Immature natural killer cell (primary cell): ENCODE measurements around the gene PDSS2. TPM values are rescaled to one million over a fixed set of nuclear protein-coding genes. Genes with fewer than 3 reads are reported as not detected.

ENCODE experiments used
- DNase-seq, 3 donors: peaks; one replicate each; pipeline ENCODE4 v3.0.0; 2022; ENCODE audit warnings: mixed read lengths in 1 of 3
- H3K27ac Mint-ChIP-seq, 6 donors: one replicate each; pipeline ENCODE4 v1.8.0; 2020; ENCODE audit warnings: mixed read lengths in 6 of 6, mild to moderate bottlenecking in 5 of 6, inconsistent platforms in 4 of 6, moderate library complexity in 3 of 6
- H3K27me3 Mint-ChIP-seq, 3 donors: one replicate each; pipeline ENCODE4 v1.8.0; 2020 to 2021; ENCODE audit warnings: low read depth in 3 of 3, mild to moderate bottlenecking in 3 of 3, mixed read lengths in 3 of 3, moderate library complexity in 3 of 3, inconsistent platforms in 1 of 3
- H3K36me3 Mint-ChIP-seq, 3 donors: one replicate each; pipeline ENCODE4 v1.8.0; 2020; ENCODE audit warnings: mixed read lengths in 3 of 3, inconsistent platforms in 2 of 3, mild to moderate bottlenecking in 2 of 3
- H3K4me1 Mint-ChIP-seq, 2 donors: one replicate each; pipeline ENCODE4 v1.8.0; 2020; ENCODE audit warnings: inconsistent platforms in 2 of 2, mild to moderate bottlenecking in 2 of 2, mixed read lengths in 2 of 2, moderate library complexity in 1 of 2
- H3K4me3 Mint-ChIP-seq, 5 donors: one replicate each; pipeline ENCODE4 v1.8.0; 2020; ENCODE audit warnings: mild to moderate bottlenecking in 5 of 5, mixed read lengths in 5 of 5, inconsistent platforms in 3 of 5, moderate library complexity in 3 of 5
- H3K9me3 Mint-ChIP-seq, 6 donors: one replicate each; pipeline ENCODE4 v1.8.0; 2020; ENCODE audit warnings: mild to moderate bottlenecking in 6 of 6, mixed read lengths in 6 of 6, inconsistent platforms in 4 of 6, moderate library complexity in 3 of 6
- polyA plus RNA-seq, 3 donors: library from polyadenylated mRNA; unstranded; fragments of 300-500 nt; fragmentation: Illumina TruSeq; gene quantifications; one replicate each; pipeline ENCODE4 v1.2.3, GENCODE V29; 2021

PDSS2 gene
- polyA plus RNA-seq, 3 donors from 2014 or later: 10.2 to 11.5 (median 11.0) TPM

DNA sequence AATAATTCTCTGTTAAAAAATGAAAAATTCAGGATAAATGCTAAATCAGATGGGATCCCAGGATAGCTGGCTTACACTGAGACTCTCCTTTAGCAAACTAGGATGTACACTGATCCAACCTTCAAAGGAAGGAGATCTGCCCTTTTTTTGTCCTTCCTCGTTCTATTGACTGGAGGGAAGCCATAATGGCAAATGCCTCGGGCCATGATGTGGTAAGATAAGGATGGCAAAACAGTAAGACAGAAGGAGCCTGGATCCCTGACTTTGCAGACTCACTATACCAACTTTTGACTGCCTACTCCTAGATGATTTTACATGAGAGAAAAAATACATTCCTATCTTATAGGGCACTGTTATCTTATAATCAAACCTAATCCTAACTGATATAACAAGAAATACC is 187.1 kb downstream of the PDSS2 start:
- peaks cover 0 to 8% (median 3%) of the 10 kb centered on the region in 3 donors for H3K36me3 Mint-ChIP-seq
- DNase-seq: no peak
- no peak overlapping the region for H3K27ac Mint-ChIP-seq
- peaks cover 0 to 9% of the 10 kb centered on the region in 2 donors for H3K4me1 Mint-ChIP-seq
- H3K9me3 Mint-ChIP-seq: no peaks in the 10 kb centered on the region
- no peaks in the 10 kb centered on the region for H3K27me3 Mint-ChIP-seq
- no peak overlapping the region for H3K4me3 Mint-ChIP-seq

DNA sequence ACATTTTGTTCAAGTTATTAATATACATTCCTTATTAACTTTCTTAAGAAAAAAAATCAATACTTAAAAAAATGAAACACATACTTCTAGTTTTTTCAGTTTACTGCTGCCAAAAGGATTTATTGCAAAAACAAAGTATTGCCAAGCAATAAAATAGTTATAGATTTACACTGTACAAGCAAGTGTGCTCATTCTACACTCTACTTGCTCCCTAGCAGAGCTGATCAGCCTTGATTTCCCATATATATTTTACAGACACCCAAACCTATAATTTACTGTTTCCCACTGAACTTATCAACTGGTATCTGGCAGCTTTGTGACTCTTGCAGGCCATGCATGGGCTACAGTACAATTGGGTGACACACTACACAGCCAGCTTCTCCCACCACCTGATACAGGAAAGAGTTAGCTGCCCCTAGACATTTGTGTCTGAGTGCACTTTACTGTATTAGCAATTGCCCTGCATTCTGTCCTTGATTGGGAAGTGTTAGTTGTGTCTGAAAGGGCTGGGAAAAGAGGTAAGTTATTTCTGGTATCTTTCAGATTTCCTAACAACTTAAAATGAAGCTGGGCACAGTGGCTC is 188.1 kb downstream of the PDSS2 start:
- H3K36me3 Mint-ChIP-seq: peaks cover 0 to 8% (median 3%) of the 10 kb centered on the region in 3 donors

DNA sequence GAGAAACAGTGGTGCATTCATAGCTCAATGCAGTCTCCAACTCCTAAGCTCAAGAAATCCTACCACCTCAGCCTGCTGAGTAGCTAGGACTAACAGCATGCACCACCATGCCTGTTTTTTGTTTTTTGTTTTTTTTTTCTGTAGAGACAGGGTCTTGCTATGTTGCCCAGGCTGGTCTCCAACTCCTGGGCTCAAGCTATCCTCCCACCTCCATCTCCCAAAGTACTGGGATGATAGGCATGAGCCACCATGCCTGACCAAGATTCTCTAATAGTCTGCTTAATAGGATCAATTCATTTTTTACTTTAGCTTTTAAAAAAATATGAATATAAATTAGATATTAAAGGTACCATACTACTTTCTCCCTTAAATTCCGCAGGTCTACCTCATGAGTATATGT is 191.7 kb downstream of the PDSS2 start:
- H3K27ac Mint-ChIP-seq: no peak overlapping the region
- H3K4me3 Mint-ChIP-seq: no peak overlapping the region

More for the DNA sequence above, 188.1 kb downstream of the PDSS2 start:
- H3K4me1 Mint-ChIP-seq: peaks cover 0 to 9% of the 10 kb centered on the region in 2 donors
- H3K4me3 Mint-ChIP-seq: no peak overlapping the region
- no peak for DNase-seq
- H3K27ac Mint-ChIP-seq: no peak overlapping the region
- H3K9me3 Mint-ChIP-seq: no peaks in the 10 kb centered on the region
- no peaks in the 10 kb centered on the region for H3K27me3 Mint-ChIP-seq

DNA sequence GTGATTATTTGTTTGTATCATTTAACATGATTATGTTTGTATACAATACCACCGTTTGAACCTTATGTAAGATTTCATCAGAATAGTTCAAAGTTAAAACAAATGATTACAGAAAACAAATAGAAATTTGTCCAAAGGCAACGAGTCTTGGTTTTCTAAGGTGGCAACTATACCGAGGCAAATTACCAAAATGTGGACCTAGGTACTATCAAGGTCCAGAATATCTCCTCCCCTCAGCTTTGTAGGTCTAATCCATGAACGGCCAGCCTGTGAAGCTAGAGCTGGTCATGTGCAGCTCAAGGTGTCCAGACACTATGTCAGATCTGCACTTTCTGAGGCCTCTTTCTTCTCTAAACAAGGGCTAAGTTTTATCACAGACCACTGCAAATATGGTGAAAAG is 192.4 kb downstream of the PDSS2 start:
- no peak overlapping the region for H3K27ac Mint-ChIP-seq
- peaks cover 0 to 9% of the 10 kb centered on the region in 2 donors for H3K4me1 Mint-ChIP-seq

More for the DNA sequence above, 191.7 kb downstream of the PDSS2 start:
- H3K36me3 Mint-ChIP-seq: peaks cover 0 to 8% (median 3%) of the 10 kb centered on the region in 3 donors
- peaks cover 0 to 9% of the 10 kb centered on the region in 2 donors for H3K4me1 Mint-ChIP-seq
- H3K27me3 Mint-ChIP-seq: no peaks in the 10 kb centered on the region
- no peak for DNase-seq
- H3K9me3 Mint-ChIP-seq: no peaks in the 10 kb centered on the region

DNA sequence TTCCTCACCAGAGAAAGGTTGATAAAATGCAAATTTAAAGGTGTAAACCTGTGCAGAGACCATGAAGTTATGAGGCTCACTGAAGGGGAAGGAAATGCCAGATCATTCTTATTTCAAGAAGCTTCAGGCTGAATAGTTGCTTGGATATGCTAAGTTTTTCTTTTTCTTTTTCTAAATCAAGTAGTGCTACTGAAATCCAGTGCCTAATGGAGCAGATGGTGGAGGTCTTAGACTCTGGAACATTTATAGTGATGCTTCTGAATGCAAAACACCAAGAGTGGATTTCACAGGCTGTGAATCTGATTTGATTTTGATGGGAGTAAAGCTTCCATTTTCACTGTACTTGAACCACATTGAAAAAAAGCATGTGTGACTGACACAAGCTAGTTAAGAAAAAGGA is 192.8 kb downstream of the PDSS2 start:
- no peak for DNase-seq
- no peak overlapping the region for H3K27ac Mint-ChIP-seq
- no peaks in the 10 kb centered on the region for H3K9me3 Mint-ChIP-seq
- H3K36me3 Mint-ChIP-seq: peaks cover 0 to 7% (median 4%) of the 10 kb centered on the region in 3 donors
- H3K4me1 Mint-ChIP-seq: peaks cover 0 to 9% of the 10 kb centered on the region in 2 donors
- H3K27me3 Mint-ChIP-seq: peaks cover 0 to 1% (median 0%) of the 10 kb centered on the region in 3 donors
- no peak overlapping the region for H3K4me3 Mint-ChIP-seq

More for the DNA sequence above, 192.4 kb downstream of the PDSS2 start:
- peaks cover 0 to 7% (median 4%) of the 10 kb centered on the region in 3 donors for H3K36me3 Mint-ChIP-seq
- no peak overlapping the region for H3K4me3 Mint-ChIP-seq
- H3K9me3 Mint-ChIP-seq: no peaks in the 10 kb centered on the region
- no peak for DNase-seq
- peaks cover 0 to 1% (median 0%) of the 10 kb centered on the region in 3 donors for H3K27me3 Mint-ChIP-seq

DNA sequence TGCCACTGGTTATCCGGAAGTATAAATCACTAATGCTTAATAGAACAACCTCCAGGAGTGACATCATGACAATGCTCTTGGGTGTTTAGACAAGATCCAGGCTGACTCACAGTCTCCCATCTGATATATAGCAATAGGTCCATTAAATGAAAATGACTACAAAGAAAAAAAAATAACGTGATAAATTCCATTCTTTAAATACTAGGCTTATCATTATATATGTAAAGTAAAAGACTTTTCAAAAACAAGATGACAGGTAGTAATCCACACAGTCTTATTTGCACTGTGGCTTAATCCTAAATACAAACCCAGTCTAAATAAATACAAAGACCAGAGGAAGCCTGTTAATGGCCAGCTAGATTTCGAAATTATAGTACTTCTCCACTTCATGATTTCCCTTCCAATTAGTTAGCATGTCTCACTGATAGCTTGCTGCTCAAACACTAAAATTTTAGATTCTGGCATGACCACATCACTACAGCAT is 195.0 kb downstream of the PDSS2 start:
- no peaks in the 10 kb centered on the region for H3K4me1 Mint-ChIP-seq
- H3K4me3 Mint-ChIP-seq: no peak overlapping the region
- no peak for DNase-seq
- H3K9me3 Mint-ChIP-seq: no peaks in the 10 kb centered on the region
- peaks cover 0 to 2% (median 1%) of the 10 kb centered on the region in 3 donors for H3K27me3 Mint-ChIP-seq
- no peak overlapping the region for H3K27ac Mint-ChIP-seq
- H3K36me3 Mint-ChIP-seq: peaks cover 4% of the 10 kb centered on the region in 3 donors

DNA sequence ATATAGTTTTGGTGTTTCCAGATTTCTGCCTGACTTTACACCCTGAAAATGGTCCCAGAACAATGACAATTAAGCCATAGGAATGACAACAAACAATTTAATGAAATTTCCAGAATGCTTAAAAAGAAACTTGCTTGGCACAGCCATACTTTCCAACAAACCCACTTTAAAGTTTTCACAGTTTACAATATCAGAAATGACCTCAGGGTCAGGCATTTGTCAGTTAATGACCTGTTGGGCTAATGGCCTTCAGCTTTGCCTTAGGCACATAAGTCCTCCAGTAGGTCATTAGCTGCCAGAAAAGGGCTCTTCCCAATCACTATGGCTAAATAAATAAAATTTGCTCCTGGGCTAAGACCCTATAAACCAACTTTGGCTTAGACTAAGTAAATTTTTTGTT is 199.4 kb downstream of the PDSS2 start:
- Mint-ChIP-seq H3K36me3 (peaks cover 4% of the 10 kb centered on the region in 3 donors), H3K4me3 (no peak overlapping the region), H3K27ac (no peak overlapping the region), H3K27me3 (peaks cover 0 to 2% (median 1%) of the 10 kb centered on the region in 3 donors), H3K9me3 (no peaks in the 10 kb centered on the region), H3K4me1 (no peaks in the 10 kb centered on the region)
- no peak for DNase-seq

DNA sequence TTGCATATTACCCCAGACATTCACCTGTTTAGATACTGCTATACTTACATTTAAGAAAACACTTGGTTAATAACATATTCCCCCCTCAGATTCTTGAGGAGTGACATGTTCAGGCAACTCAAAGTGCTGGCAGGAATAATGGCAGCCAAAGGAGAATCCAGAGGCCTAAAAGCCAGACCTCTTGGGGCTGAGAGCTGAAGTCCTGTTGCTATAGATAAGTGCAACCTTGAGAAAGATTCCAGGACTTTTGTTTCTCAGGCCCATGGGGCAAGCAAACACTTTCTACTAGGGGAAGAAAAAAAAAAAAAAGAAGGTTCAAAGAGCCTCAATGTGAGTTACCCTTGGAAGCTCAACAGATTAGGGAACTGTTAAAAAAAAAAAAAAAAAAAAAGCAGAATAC is 211.2 kb downstream of the PDSS2 start:
- H3K9me3 Mint-ChIP-seq: no peaks in the 10 kb centered on the region
- H3K27ac Mint-ChIP-seq: no peak overlapping the region
- no peaks in the 10 kb centered on the region for H3K27me3 Mint-ChIP-seq
- no peak for DNase-seq
- no peak overlapping the region for H3K4me3 Mint-ChIP-seq
- H3K36me3 Mint-ChIP-seq: peaks cover 4 to 8% (median 4%) of the 10 kb centered on the region in 3 donors
- no peaks in the 10 kb centered on the region for H3K4me1 Mint-ChIP-seq

DNA sequence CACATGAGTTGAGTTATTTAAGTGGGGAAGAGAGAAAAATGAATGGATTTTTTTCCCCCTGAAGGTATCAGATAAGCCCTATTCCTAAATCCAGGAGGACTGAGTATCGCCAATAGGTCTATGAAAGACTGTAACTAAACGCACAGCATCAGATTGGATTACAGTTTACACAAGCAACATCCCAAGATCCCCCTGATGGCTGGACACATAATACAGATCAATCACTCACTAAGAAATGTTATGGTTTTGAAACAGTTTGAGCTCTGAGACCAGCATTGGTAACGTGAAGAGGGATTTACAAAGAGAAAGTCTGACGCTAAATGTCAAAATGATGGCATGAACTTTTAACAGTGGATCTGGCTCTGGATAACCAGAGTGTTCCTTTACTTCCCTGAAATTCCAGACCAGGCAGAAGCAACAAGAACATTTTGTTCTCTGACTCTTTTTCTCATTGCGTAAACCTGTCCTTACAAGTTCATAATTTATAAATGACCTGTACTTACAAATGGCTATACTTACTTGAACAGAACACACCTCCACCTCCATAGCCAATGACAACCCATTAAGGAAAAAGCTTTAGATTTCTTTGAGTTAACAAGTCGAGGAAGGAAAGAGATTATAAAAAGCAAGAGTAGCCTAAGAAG is 212.3 kb downstream of the PDSS2 start:
- Mint-ChIP-seq H3K9me3 (no peaks in the 10 kb centered on the region), H3K27ac (no peak overlapping the region), H3K4me1 (no peaks in the 10 kb centered on the region), H3K36me3 (peaks cover 4 to 8% (median 8%) of the 10 kb centered on the region in 3 donors), H3K4me3 (no peak overlapping the region), H3K27me3 (no peaks in the 10 kb centered on the region)
- no peak for DNase-seq

DNA sequence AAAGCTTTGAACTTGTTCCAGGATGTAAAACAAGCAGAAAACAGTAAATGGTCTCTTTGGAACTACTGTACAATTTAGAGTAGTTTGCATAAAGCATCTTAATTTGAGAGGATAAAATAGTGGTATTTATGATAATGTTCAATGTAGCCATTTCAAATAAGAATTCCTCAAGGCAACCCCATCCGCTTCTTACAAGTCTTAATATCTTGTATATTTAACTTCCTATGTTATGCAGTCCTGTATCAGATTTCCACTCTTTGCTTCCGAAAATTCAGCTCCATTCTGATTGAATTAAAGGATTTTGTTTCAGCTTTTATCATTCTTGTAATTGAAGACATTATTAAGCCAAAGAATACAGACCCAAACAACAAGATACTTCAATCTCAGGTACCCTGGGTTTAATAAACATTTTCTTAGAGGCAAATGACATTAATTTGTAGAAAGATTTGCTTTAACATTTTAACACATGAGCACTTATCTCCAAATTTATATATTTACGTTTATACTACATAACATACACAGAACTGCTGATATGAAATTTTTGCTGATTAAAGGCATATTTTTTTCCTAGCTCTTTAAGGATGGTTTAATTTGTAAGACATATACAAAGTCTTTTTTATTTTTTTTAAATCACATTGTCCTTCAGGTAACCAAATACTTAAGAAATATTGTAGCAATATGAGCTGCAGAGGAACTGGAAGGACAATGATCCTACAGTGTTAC is 213.0 kb downstream of the PDSS2 start:
- Mint-ChIP-seq H3K4me1 (no peaks in the 10 kb centered on the region), H3K9me3 (no peaks in the 10 kb centered on the region), H3K4me3 (no peak overlapping the region), H3K27ac (no peak overlapping the region), H3K27me3 (no peaks in the 10 kb centered on the region), H3K36me3 (peaks cover 4 to 12% (median 8%) of the 10 kb centered on the region in 3 donors)
- DNase-seq: no peak

DNA sequence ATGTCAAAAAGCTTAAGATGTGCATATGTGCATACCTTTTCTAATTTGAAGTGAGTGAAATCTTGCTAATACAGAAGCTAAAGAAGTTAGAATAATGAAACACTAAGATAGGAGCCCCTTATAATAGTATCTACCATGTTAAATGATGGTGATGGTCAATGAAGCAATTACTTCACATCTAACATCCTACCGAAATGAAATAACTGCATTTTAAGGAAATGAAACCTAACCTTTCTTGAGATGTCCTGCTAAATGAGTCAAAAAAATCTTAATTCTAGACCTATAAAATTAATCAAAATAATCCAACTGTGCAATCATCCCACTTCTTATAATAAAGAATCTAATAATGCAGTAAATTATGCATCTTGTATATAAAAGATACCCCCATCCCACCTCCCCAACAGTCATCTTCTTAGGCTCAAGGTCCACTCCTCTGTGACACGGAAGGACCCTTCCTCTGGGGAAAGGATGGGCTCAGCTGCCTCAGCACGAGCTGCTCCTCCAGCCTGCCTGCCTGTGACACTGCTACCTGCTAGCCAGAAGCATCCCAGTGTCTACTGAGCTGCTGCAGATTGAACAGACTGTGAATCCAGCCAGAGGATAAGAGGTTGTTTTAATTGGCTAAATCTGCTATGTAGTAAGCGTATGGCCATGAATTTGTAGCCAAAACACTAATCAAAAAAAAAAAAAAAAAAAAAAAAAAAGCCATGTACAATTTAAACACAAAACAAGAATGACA is 214.5 kb downstream of the PDSS2 start:
- Mint-ChIP-seq H3K27me3 (no peaks in the 10 kb centered on the region), H3K4me3 (no peak overlapping the region), H3K36me3 (peaks cover 4 to 12% (median 8%) of the 10 kb centered on the region in 3 donors), H3K9me3 (no peaks in the 10 kb centered on the region), H3K4me1 (no peaks in the 10 kb centered on the region), H3K27ac (no peak overlapping the region)
- no peak for DNase-seq

DNA sequence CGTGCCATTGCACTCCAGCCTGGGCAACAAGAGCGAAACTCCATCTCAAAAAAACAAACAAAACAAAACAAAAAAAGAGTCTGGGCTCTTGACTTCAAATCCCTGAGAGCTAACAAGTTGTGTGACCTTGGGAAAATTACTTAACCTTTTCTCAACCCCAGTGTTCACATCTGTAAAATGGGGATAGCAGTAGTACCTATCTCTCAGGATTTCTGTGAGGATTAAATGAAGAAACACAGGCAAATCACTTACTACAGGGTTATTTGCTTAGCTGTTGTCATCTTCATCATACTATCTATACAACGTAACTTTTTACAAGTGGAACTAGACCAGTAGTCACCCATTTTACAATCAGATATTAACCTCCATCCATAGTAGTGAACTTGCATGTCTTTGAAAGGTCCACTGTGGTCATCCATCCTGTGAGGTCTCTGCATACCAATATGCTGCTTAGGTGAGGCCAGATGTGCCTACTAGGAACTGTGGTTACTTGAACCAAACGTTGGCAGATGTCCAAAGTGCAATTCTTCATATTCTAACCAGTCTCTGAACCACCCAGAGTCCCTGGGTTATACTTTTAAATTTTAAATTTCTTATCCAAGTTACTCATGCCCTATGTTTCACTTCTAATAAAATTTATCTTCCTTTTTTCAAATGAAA is 215.2 kb downstream of the PDSS2 start:
- no peak for DNase-seq
- H3K4me1 Mint-ChIP-seq: no peaks in the 10 kb centered on the region

DNA sequence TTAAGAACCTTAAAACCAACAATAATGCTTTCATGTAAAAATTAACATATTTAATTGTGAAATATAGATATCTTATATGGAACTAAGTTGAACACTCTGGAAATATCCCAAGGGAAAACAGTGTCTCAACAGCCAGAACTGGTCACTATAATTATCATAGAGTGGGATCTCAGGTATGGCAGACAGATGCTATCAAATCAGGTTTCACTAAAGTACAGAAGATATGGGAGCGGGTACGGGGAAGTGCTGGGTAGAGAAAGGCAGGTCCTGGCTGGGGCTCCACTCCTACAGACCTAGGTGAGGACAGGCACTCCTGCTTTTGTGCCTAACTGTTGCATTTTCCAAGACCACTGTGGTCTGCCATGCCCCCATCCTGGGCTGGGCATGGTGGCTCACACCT is 215.9 kb downstream of the PDSS2 start:
- no peaks in the 10 kb centered on the region for H3K4me1 Mint-ChIP-seq
- H3K36me3 Mint-ChIP-seq: peaks cover 4 to 12% (median 9%) of the 10 kb centered on the region in 3 donors
- H3K9me3 Mint-ChIP-seq: no peaks in the 10 kb centered on the region
- no peak overlapping the region for H3K27ac Mint-ChIP-seq
- no peak for DNase-seq
- no peak overlapping the region for H3K4me3 Mint-ChIP-seq
- H3K27me3 Mint-ChIP-seq: no peaks in the 10 kb centered on the region

More for the DNA sequence above, 215.2 kb downstream of the PDSS2 start:
- Mint-ChIP-seq H3K9me3 (no peaks in the 10 kb centered on the region), H3K27ac (no peak overlapping the region), H3K4me3 (no peak overlapping the region), H3K27me3 (no peaks in the 10 kb centered on the region), H3K36me3 (peaks cover 4 to 12% (median 8%) of the 10 kb centered on the region in 3 donors)
